ENCODE measurements around the gene COL6A3. TPM values are rescaled to one million over a fixed set of nuclear protein-coding genes. Genes with fewer than 3 reads are reported as not detected.

Gene COL6A3
- total and polyA plus RNA-seq, 2 donors (not counting 1 experiment from before 2014, with no cell fraction given), result 0.01 to 0.10 TPM

GRCh38 chr2:237452861-237453260, 38.9 kb upstream of the COL6A3 start:
- Mint-ChIP-seq H3K4me1 (peaks cover 10% of the 10 kb centered on the region), H3K4me3 (no peak overlapping the region), H3K9me3 (ENCODE audit: insufficient read depth) (no peaks in the 10 kb centered on the region), H3K27ac (no peak overlapping the region), H3K27me3 (peaks cover 12% of the 10 kb centered on the region)
- Histone ChIP-seq H3K9me3 (ENCODE audit: control extremely low read depth in 1 of 3, control insufficient read depth in 2 of 3, insufficient read depth in 1 of 3, low read length in 2 of 3) (no peaks in the 10 kb centered on the region), H2AFZ (ENCODE audit: insufficient read depth, low read depth, low read length, poor library complexity, severe bottlenecking) (no peak overlapping the region), H3K27me3 (replicated peaks in 1 of 4; ENCODE audit: control extremely low read depth in 1 of 4, control insufficient read depth in 3 of 4, insufficient read depth in 4 of 4, low read length in 3 of 4) (no peaks in the 10 kb centered on the region), H4K20me1 (ENCODE audit: control insufficient read depth, insufficient read depth, low read length, poor library complexity, severe bottlenecking) (no peaks in the 10 kb centered on the region), H3K4me1 (ENCODE audit: control insufficient read depth in 2 of 2, insufficient read depth in 2 of 2, low read length in 2 of 2) (no peaks in the 10 kb centered on the region), H3K4me2 (replicated peaks; ENCODE audit: low read depth, low read length, poor library complexity, severe bottlenecking) (no peak overlapping the region), H3K4me3 (ENCODE audit: control extremely low read depth in 1 of 5, extremely low read depth in 1 of 5, insufficient read depth in 1 of 5, low read depth in 2 of 5, low read length in 4 of 5) (no peak overlapping the region), H3K79me2 (ENCODE audit: control insufficient read depth, insufficient read depth, low read length) (no peaks in the 10 kb centered on the region), H3K9ac (ENCODE audit: low read length) (no peak overlapping the region), H3K36me3 (replicated peaks in 1 of 2; ENCODE audit: control extremely low read depth in 1 of 2, control insufficient read depth in 1 of 2, extremely low read depth in 1 of 2, insufficient read depth in 2 of 2, low read length in 1 of 2) (no peaks in the 10 kb centered on the region), H3K27ac (ENCODE audit: low read length in 2 of 2) (no peak overlapping the region)
- ATAC-seq (ENCODE audit: low read depth), result no peak
- intact Hi-C loops (cut with micrococcal nuclease), result no loop called here
- no peak for DNase-seq
- ChIA-PET POLR2A (no interaction called here), CTCF (no interaction called here)
- WGBS (ENCODE audit: insufficient coverage), result 100% methylated on average over 1 of the region's 3 CpGs
- TF ChIP-seq EZH2 (IDR thresholded peaks at IDR 0.05; ENCODE audit: borderline replicate concordance, insufficient read depth, low read depth, low read length, poor library complexity, severe bottlenecking), result no peak
- no peak for TF ChIP-seq CTCF (IDR thresholded peaks at IDR 0.05)

GRCh38 chr2:237451643-237452469, 37.9 kb upstream of the COL6A3 start:
- whole genome bisulfite sequencing (ENCODE audit: insufficient coverage), result 96% methylated on average over 12 of the region's 20 CpGs
- Histone ChIP-seq H3K36me3 (replicated peaks in 1 of 2; ENCODE audit: control extremely low read depth in 1 of 2, control insufficient read depth in 1 of 2, extremely low read depth in 1 of 2, insufficient read depth in 2 of 2, low read length in 1 of 2) (no peaks in the 10 kb centered on the region), H3K9me3 (ENCODE audit: control extremely low read depth in 1 of 3, control insufficient read depth in 2 of 3, insufficient read depth in 1 of 3, low read length in 2 of 3) (no peaks in the 10 kb centered on the region), H2AFZ (ENCODE audit: insufficient read depth, low read depth, low read length, poor library complexity, severe bottlenecking) (no peak overlapping the region), H3K4me2 (replicated peaks; ENCODE audit: low read depth, low read length, poor library complexity, severe bottlenecking) (no peak overlapping the region), H4K20me1 (ENCODE audit: control insufficient read depth, insufficient read depth, low read length, poor library complexity, severe bottlenecking) (no peaks in the 10 kb centered on the region), H3K79me2 (ENCODE audit: control insufficient read depth, insufficient read depth, low read length) (no peaks in the 10 kb centered on the region), H3K4me3 (ENCODE audit: control extremely low read depth in 1 of 5, extremely low read depth in 1 of 5, insufficient read depth in 1 of 5, low read depth in 2 of 5, low read length in 4 of 5) (no peak overlapping the region), H3K27me3 (replicated peaks in 1 of 4; ENCODE audit: control extremely low read depth in 1 of 4, control insufficient read depth in 3 of 4, insufficient read depth in 4 of 4, low read length in 3 of 4) (no peaks in the 10 kb centered on the region), H3K4me1 (ENCODE audit: control insufficient read depth in 2 of 2, insufficient read depth in 2 of 2, low read length in 2 of 2) (no peaks in the 10 kb centered on the region), H3K27ac (ENCODE audit: low read length in 2 of 2) (no peak overlapping the region), H3K9ac (ENCODE audit: low read length) (no peak overlapping the region)
- DNase-seq (no peak), ATAC-seq (ENCODE audit: low read depth) (no peak)
- H3K4me1 Mint-ChIP-seq, result peaks cover 10% of the 10 kb centered on the region
- ChIA-PET POLR2A (no interaction called here), CTCF (no interaction called here)
- peaks cover 12% of the 10 kb centered on the region for H3K27me3 Mint-ChIP-seq
- H3K27ac Mint-ChIP-seq, result no peak overlapping the region
- no peak overlapping the region for H3K4me3 Mint-ChIP-seq
- no peaks in the 10 kb centered on the region for H3K9me3 Mint-ChIP-seq (ENCODE audit: insufficient read depth)
- intact Hi-C loops (cut with micrococcal nuclease), result no loop called here
- TF ChIP-seq CTCF (IDR thresholded peaks at IDR 0.05), result no peak
- no peak for TF ChIP-seq EZH2 (IDR thresholded peaks at IDR 0.05; ENCODE audit: borderline replicate concordance, insufficient read depth, low read depth, low read length, poor library complexity, severe bottlenecking)
